Activated T-helper 1 cell treated with anti-CD3 and anti-CD28 coated beads, Interleukin-12 subunit alpha, Interleukin-12 subunit beta, Interleukin-2, Interleukin-4 antibody, amounts not matched to agents 30 ng/mL and 10 ng/mL and 1 ng/mL, durations not matched to agents 14 hours and 24 hours and 36 hours (primary cell): ENCODE data around the gene LSM7. TPM values are rescaled to one million over a fixed set of nuclear protein-coding genes. Genes with fewer than 3 reads are reported as not detected.

Experiments used
- DNase-seq: peaks from one replicate; pipeline ENCODE4 v3.0.0; 2021; ENCODE audit warnings: low spot score
- H3K27ac Mint-ChIP-seq: one replicate; pipeline ENCODE4 v1.8.0; 2021; ENCODE audit warnings: mild to moderate bottlenecking, mixed read lengths
- H3K27me3 Mint-ChIP-seq: one replicate; pipeline ENCODE4 v1.8.0; 2022; ENCODE audit warnings: mild to moderate bottlenecking, moderate library complexity, mixed read lengths; ENCODE audit not compliant: insufficient read depth
- H3K36me3 Mint-ChIP-seq: one replicate; pipeline ENCODE4 v1.8.0; 2021; ENCODE audit warnings: low read depth, mixed read lengths
- H3K4me1 Mint-ChIP-seq: one replicate; pipeline ENCODE4 v1.8.0; 2021; ENCODE audit warnings: low read depth, mixed read lengths
- H3K4me3 Mint-ChIP-seq: one replicate; pipeline ENCODE4 v1.8.0; 2021; ENCODE audit warnings: mild to moderate bottlenecking, moderate library complexity, mixed read lengths
- H3K9me3 Mint-ChIP-seq: one replicate; pipeline ENCODE4 v1.8.0; 2021; ENCODE audit warnings: mixed read lengths
- intact Hi-C: fragments of 100-400 bp; cut with micrococcal nuclease; formaldehyde crosslinking; loops from one replicate; pipeline ENCODE4 v1.15.1; 2024
- total RNA-seq: library from RNA; stranded (reverse); gene quantifications from 2 replicates; pipeline ENCODE4 v1.2.3, GENCODE V29; 2022

LSM7 gene
- total RNA-seq, 1 donor from 2014 or later = 193 TPM

- Mint-ChIP-seq H3K4me1 (peaks cover 59% of the 10 kb centered on the region), H3K27ac (peak overlapping the region; percentile 44), H3K4me3 (peak overlapping the region; percentile 70), H3K9me3 (peaks cover 2% of the 10 kb centered on the region), H3K36me3 (peaks cover 21% of the 10 kb centered on the region), H3K27me3 (no peaks in the 10 kb centered on the region)
- no peak for DNase-seq
- intact Hi-C loops = no loop called here
Measured at GRCh38 chr19:2330632-2331284, 2.4 kb upstream of the LSM7 start.

- no peak overlapping the region for H3K27ac Mint-ChIP-seq
- no peaks in the 10 kb centered on the region for H3K27me3 Mint-ChIP-seq
- peaks cover 61% of the 10 kb centered on the region for H3K4me1 Mint-ChIP-seq
- H3K9me3 Mint-ChIP-seq = no peaks in the 10 kb centered on the region
- peaks cover 21% of the 10 kb centered on the region for H3K36me3 Mint-ChIP-seq
- H3K4me3 Mint-ChIP-seq = peak overlapping the region; percentile 70
- no peak for DNase-seq
- intact Hi-C loops = no loop called here
Measured at GRCh38 chr19:2330255-2330631, 1.9 kb upstream of the LSM7 start.

GRCh38 chr19:2329501-2329916 is 1.1 kb upstream of the LSM7 start:
- Mint-ChIP-seq H3K27ac (peak overlapping the region; percentile 86), H3K27me3 (no peaks in the 10 kb centered on the region), H3K4me3 (peak overlapping the region; percentile 100), H3K36me3 (peaks cover 22% of the 10 kb centered on the region), H3K4me1 (peaks cover 63% of the 10 kb centered on the region), H3K9me3 (no peaks in the 10 kb centered on the region)
- no peak for DNase-seq
- intact Hi-C loops = loop anchor here (2.0 kb wide), 2 partner anchors 61 to 179 kb away; partner anchors contain the start of gene AP3D1

GRCh38 chr19:2329149-2329478 is 728 bp upstream of the LSM7 start:
- intact Hi-C loops = loop anchor here (2.0 kb wide), 2 partner anchors 60 to 178 kb away; partner anchors contain the start of gene AP3D1
- H3K27ac Mint-ChIP-seq = peak overlapping the region; percentile 86
- DNase-seq = no peak
- peaks cover 22% of the 10 kb centered on the region for H3K36me3 Mint-ChIP-seq
- H3K27me3 Mint-ChIP-seq = no peaks in the 10 kb centered on the region
- H3K9me3 Mint-ChIP-seq = no peaks in the 10 kb centered on the region
- H3K4me3 Mint-ChIP-seq = peak overlapping the region; percentile 100
- H3K4me1 Mint-ChIP-seq = peaks cover 63% of the 10 kb centered on the region

- Mint-ChIP-seq H3K4me1 (peaks cover 63% of the 10 kb centered on the region), H3K9me3 (no peaks in the 10 kb centered on the region), H3K27ac (peak overlapping the region; percentile 100), H3K36me3 (peaks cover 23% of the 10 kb centered on the region), H3K27me3 (no peaks in the 10 kb centered on the region), H3K4me3 (peak overlapping the region; percentile 100)
- DNase-seq = peak; percentile 63
- intact Hi-C loops = loop anchor here (1.0 to 2.0 kb wide), 6 partner anchors 59 to 293 kb away; partner anchors contain the start of genes AP3D1, PLEKHJ1, SF3A2 and TIMM13
Measured at GRCh38 chr19:2327773-2328400, 499 bp downstream of the LSM7 start.

DNA sequence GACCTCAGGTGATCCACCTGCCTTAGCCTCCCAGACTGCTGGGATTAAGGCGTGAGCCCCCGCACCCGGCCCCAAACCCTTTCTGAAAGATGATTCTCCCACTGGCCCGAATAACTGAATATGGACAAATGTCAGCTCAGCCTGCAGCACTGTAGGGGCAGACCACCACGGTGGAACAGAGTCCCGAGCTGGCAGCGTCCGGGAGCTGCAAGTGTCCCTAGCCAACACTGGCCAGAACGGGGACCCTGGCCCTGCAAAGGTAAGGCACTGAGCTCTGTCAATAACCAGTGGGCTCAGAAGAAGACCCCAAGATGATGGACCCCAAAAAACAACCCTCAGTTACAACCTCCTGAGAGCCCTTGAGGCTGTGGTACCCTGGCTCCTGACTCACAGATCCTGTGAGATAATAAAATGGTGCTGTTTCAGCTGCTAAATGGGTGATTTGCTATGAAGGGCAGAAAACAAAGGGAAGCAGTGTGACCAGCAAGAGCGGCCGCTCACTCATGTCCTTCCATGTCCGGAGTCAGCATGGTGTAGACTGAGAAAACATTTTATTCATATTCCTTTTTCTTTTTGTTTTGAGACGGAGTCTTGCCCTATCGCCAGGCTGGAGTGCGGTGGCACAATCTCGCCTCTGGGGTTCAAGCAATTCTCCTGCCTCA is 1.6 kb downstream of the LSM7 start:
- intact Hi-C loops = loop anchor here (2.0 kb wide), 3 partner anchors 64 to 294 kb away; partner anchors contain the start of genes PLEKHJ1 and SF3A2
- peaks cover 26% of the 10 kb centered on the region for H3K36me3 Mint-ChIP-seq

DNA sequence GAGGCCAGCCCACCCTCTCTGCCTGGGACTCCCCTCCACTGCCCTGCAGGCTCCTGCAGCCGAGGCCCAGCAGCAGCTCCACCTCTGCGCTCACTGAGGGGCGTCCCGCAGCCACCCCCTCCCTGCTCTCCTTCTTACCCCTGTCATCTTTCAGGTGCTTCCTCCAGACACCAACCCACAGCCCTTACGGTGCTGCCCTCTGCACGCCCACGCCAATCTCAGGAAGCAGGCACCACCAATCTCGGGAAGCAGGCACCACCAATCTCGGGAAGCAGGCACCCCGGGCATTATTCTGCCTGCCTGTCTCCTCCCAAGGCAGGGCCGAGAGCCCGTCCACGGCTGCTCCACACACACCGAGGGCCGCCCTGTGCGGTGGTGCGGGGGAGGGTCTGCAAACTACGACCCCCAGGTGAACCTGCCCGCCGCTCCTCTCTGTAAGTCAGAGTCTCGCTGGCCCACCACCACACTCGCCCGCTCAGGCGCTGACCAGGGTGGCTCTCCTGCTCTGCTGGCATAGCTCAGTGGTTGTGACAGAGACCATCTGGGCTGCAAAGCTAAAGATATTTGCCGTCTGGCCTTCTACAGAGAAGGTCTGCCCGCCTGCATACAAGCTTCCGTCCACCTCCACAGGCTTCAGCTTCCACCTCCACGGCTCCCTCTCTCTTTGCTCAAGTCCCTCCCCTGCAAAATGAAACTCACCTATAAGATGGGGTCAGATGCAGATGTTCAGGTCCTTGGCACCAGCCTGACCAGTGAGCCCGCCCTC is 2.9 kb downstream of the LSM7 start:
- intact Hi-C loops = loop anchor here (2.0 kb wide), 3 partner anchors 65 to 295 kb away; partner anchors contain the start of genes PLEKHJ1 and SF3A2
- peak overlapping the region; percentile 40 for H3K4me3 Mint-ChIP-seq
- H3K36me3 Mint-ChIP-seq = peaks cover 26% of the 10 kb centered on the region
- peak overlapping the region; percentile 61 for H3K27ac Mint-ChIP-seq
- H3K9me3 Mint-ChIP-seq = no peaks in the 10 kb centered on the region
- DNase-seq = no peak
- peaks cover 43% of the 10 kb centered on the region for H3K4me1 Mint-ChIP-seq
- H3K27me3 Mint-ChIP-seq = no peaks in the 10 kb centered on the region

More for the DNA sequence above, 1.6 kb downstream of the LSM7 start:
- no peak for DNase-seq
- Mint-ChIP-seq H3K4me1 (peaks cover 56% of the 10 kb centered on the region), H3K27ac (peak overlapping the region; percentile 96), H3K27me3 (no peaks in the 10 kb centered on the region), H3K9me3 (no peaks in the 10 kb centered on the region), H3K4me3 (peak overlapping the region; percentile 100)

GRCh38 chr19:2324220-2324948 is 4.0 kb downstream of the LSM7 start:
- peaks cover 24% of the 10 kb centered on the region for H3K36me3 Mint-ChIP-seq
- H3K9me3 Mint-ChIP-seq = no peaks in the 10 kb centered on the region
- no peaks in the 10 kb centered on the region for H3K27me3 Mint-ChIP-seq
- no peak for DNase-seq
- H3K4me3 Mint-ChIP-seq = no peak overlapping the region
- intact Hi-C loops = no loop called here
- peak overlapping the region; percentile 44 for H3K27ac Mint-ChIP-seq
- peaks cover 34% of the 10 kb centered on the region for H3K4me1 Mint-ChIP-seq

DNA sequence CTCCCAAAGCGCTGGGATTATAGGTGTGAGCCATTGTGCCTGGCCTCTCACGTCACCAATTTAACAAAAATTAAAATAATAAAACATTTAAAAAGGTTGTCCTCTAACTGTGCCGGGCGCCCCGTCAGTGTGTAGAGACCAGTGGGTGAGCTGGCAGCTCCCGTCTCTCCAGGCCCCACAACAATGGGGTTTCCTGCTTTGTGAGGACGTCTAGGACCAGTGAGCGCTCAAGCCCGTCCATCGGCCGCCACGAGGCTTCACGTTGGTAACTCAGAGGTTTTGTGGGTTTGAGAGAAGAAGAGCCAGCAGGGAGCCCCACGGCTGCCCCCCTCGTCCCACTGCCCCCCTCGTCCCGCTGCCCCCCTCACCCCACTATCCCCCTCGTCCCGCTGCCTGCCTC is 4.7 kb downstream of the LSM7 start:
- DNase-seq = no peak
- intact Hi-C loops = no loop called here
- Mint-ChIP-seq H3K27me3 (no peaks in the 10 kb centered on the region), H3K9me3 (no peaks in the 10 kb centered on the region), H3K4me3 (no peak overlapping the region), H3K27ac (no peak overlapping the region), H3K4me1 (peaks cover 29% of the 10 kb centered on the region), H3K36me3 (peaks cover 21% of the 10 kb centered on the region)

DNA sequence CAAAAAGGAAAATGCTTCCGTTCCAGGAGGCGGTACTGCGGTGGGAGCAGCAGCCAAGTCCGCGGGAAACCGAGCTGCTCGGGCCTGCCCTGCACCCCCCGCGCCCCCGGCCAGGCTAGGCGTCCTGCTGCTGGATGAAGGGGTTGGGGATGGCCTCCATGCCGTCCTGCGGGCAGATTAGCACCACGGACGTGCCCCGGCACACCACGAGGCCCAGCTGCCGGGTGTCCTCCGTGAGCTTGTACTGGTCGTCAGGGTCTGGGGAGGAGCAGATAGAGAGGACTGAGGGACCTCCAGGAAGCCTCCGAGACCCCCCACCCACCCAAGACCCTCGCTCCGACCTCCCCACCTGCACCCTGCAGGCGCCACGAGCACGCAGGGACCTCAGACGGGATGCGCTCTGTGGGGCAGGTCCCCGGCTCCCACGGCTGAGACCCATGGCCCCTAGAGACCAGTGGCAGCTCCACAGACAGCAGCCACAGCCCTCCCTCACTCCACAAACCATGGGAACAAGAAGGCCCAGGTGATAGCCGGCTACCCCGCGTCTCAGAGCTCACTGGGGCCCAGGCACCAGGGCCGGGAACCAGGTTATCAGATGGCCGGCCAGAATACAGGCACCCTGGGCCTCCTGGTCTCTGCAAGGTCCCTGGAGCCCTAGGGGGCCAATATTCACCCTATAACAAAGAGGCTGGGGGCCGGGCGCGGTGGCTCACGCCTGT is 6.7 kb downstream of the LSM7 start:
- Mint-ChIP-seq H3K9me3 (no peaks in the 10 kb centered on the region), H3K36me3 (peaks cover 12% of the 10 kb centered on the region), H3K4me1 (peaks cover 17% of the 10 kb centered on the region), H3K4me3 (no peak overlapping the region), H3K27ac (no peak overlapping the region), H3K27me3 (no peaks in the 10 kb centered on the region)
- DNase-seq = no peak
- intact Hi-C loops = no loop called here

- no peak overlapping the region for H3K4me3 Mint-ChIP-seq
- H3K4me1 Mint-ChIP-seq = peaks cover 9% of the 10 kb centered on the region
- peaks cover 9% of the 10 kb centered on the region for H3K36me3 Mint-ChIP-seq
- DNase-seq = no peak
- intact Hi-C loops = no loop called here
- H3K27ac Mint-ChIP-seq = no peak overlapping the region
- H3K9me3 Mint-ChIP-seq = no peaks in the 10 kb centered on the region
- no peaks in the 10 kb centered on the region for H3K27me3 Mint-ChIP-seq
Measured at GRCh38 chr19:2320939-2321338, 7.4 kb downstream of the LSM7 start.
